ENCODE measurements around the gene IL20RB.
"Not testable (repeated sequence)": the region's sequence is repeated elsewhere in the genome, so short reads cannot be mapped to it uniquely, and the experiment has no call there.

Gene IL20RB

DNA sequence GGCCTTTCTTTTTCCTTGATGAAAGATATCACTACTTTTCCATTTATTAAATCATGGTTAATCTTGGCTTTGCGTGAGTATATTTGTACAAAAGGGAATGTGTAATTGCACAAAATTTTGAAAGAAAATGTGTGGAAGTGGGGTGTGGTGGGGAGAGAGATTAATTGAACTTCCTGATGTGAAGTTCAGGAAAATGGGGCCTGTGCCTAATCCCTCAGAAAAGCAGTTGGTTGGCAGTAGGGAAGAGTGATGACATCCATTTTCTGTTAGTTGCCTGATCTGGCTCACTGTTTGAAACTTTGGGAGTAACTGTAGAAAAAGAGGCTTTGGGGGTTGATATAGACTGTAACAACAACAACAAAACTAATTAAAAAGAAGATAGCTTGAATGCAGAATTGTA is 10.8 kb upstream of the IL20RB start:
- ATAC-seq = no peak
- no peak for DNase-seq

DNA sequence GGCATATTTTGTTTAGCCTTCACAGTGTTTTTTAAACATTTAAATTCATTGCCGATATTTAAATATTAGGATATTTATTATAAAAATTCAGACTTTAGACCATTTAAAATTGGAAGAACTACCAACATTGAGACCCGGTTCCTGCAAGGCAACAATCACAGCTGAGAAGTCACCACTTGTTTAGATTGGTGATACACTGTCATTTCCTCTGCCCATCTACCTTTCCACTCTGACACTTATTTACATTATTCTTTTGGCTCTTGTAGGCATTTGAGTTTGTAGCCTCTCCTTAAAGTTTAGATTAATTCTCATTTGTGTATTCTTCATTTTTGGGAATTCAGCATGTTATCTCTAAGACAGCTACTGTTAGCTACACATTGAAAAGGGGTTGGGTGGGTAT is 10.3 kb upstream of the IL20RB start:
- ATAC-seq (no peak), DNase-seq (no peak)

DNA sequence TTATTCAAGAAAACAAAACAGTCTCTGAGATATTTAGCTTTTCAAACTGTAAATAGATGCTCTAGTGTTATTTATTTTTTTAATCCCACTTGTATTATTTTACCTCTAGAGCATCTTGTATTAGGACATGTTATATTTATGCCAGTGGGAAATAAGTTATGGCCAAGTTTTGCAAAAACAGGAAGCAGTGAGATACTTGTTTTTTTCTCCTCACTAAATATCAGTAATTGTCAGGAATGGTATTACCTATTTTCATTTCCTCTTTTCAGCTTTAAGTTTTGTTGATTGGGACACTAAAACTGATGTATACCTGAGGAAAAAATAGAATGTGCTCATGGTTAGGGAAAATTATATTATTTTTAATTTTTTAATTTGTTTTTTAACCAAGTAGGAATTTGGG is 8.6 kb upstream of the IL20RB start:
- no peak for ATAC-seq
- DNase-seq = no peak

DNA sequence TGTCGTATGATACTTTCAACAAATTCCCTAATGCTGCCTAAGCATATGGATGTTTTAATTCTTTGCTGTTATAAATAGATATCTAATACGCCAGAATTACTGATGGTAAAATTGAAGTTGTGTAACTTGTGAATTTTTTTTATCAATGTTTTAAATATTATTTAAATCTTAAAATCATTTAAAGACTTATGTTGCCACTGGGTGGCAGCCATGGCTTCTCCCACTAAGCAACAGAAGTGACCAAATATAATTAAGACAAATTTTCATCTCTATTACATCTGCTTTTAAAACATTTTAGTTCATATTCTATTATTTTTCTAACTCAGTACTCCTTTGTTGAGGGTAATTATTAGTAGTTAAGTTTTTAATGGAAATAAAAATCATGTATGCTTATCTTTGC is 8.1 kb upstream of the IL20RB start:
- ATAC-seq (no peak), DNase-seq (no peak)

DNA sequence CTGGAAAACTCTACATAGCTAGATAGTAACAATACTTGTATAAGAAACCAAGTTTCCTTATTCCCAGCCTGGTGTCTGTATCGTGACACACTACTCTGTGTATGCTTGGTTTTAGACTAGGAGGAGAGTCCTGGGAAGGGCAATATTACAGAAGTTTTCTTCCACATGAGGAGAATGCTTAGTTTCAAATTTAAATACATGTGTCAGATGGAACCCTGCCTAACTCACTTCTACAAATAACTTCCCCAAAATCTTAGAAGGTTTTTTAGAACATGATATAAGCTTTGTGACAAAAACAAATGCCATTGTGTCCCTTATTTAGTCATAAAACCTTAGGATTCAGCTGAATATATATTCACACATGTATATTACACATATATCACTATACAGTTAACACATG is 7.2 kb upstream of the IL20RB start:
- ATAC-seq = no peak
- DNase-seq = no peak

DNA sequence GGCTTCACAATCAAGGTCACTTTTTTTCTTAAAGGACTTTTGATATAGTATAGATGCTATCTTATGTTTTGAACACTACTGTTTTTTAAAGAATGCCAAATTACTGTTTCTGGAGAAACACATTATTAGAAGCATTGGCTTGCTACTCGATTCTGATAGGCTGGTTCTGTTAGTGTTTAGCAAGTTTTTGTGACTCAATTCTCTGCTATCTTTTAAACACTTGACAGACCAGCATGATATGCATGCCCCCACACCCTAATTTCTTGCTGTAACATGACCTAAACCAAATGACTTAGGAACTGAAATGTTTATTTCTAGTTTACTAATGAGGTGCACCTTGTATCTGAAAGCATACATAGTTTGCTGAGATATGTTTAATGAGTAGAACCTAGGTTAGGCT is 5.5 kb upstream of the IL20RB start:
- no peak for ATAC-seq

DNA sequence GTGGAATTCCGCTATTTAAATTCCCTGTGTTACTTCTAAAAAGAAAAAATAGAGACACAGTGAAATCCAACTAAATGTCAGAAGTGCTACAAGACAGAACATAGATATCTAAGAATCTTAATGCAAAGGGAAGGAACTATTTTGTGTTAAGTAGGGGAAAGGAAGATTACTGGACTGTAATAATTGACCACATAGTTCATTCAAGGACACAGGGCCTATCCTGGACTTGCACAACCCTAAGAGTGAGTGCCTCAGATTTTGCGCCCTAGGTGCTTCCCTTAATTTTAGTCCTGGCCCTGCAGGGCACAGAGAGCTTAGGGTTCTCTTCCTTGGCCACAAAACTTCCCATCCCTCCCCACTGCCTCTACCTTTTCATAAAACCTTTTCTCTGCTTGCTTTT is 3.5 kb upstream of the IL20RB start:
- ATAC-seq = no peak
- no peak for DNase-seq

More for the DNA sequence above, 5.5 kb upstream of the IL20RB start:
- DNase-seq = no peak

DNA sequence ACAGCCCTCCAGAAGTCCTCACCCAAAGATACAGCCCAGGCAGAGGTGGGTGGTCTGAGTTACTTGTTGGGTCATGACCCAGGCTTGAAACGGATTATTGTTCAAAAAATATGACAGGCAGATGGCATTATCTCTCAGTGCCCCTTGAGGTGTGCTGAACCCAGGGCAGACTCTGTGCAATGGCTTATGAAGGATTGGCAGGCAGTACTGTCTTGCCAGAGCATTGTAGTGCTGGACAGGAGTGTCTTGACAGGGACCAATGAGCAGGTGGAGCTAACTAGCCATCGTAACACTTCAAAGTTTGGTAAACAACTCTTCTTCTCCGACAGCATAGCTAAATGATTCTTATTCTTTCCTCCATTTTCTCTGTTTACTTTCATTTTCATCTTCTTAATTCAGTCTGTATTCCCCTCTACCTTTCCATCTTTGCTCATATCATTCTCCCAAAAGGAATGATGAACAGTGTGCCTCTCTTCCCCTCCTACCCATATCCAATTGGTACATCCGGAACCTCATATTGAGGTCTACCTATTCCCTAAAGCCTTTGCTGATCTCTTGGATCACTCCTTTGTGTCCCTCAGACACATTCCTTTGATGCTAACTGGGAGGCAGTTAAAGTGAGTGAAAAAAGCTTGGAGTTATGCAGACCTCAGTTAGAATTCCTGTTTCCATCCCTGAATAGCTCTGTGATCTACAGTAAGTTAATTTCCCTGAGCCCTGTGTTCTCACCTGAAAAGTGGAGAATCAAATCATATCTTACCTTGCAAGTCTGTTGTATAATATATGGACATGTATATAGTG is 2.6 kb upstream of the IL20RB start:
- DNase-seq (no peak), ATAC-seq (no peak)

DNA sequence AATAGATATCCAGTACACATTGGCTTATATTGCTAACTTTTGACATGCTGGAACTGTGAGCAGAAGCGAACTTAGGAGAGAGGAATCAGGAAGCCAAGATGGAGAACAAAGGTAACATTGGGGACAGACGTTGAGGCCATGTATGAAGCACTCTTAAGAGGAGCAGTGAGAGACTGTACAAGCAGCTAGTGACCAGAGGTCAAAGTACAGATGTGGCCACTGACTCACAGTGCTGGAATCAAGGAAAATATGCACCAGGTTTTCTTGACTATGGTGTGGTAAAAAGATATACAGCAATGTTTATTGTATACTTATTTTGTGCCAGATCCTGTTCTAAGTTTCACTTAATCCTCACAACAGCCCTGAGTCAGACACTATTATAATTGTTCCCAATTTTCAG is 2.0 kb upstream of the IL20RB start:
- no peak for ATAC-seq
- no peak for DNase-seq

DNA sequence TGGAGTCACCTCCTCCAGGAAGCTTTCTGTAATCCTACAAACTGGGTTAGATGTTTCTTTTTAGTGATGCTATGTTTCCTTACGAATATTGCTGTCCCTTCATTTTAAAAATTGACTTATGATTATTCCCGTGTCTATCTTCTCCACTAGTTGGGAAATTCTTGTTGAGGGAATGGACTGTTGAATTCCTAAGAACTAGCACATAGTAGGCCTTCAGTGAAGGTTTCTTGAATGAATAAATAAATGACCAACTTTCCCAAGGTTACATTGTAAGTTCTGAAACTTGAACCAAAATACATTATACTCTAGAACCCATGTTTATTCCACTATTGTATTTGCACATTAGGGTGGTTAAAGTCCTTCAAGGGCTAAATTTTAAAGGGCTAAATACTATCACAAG is 812 bp upstream of the IL20RB start:
- no peak for ATAC-seq
- DNase-seq = no peak

DNA sequence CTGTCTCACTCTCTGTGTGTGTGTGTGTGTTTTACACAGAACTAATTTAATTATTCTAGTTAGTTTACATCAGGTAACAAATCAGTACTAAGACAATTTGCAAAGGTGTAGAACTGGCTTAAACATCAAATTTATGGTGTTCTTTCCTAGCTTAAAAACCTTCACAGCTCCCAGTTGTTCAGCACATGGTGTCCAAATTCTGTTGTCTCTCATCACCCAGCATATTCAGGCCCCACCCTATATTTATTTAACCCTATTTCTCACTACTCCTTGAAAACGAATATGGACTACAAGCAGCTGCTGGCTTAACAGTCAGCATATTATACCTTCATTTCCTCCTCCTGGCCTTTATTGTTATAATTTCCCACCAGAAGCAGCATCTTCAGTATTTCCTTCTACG is 1.2 kb downstream of the IL20RB start:
- ATAC-seq = no peak

DNA sequence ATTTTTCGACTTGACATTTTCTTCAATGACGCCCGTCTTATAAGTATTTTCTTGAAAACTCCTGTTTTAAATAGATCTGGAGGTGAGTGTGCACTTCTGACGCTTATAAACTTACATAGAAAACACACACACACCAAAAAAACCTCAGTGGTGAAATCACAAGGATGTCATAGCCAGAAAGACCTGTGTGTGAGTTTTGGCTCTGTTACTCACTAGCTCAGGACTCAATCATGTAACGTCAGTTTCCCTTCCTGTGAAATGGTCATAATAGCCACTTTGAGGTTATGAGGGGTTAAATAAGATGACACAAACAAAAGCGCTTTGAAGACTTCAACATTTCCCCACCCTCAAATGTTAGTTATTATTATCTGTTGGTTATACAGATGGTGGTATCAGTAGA is 1.8 kb downstream of the IL20RB start:
- ATAC-seq = no peak
- no peak for DNase-seq

More for the DNA sequence above, 1.2 kb downstream of the IL20RB start:
- DNase-seq = no peak

DNA sequence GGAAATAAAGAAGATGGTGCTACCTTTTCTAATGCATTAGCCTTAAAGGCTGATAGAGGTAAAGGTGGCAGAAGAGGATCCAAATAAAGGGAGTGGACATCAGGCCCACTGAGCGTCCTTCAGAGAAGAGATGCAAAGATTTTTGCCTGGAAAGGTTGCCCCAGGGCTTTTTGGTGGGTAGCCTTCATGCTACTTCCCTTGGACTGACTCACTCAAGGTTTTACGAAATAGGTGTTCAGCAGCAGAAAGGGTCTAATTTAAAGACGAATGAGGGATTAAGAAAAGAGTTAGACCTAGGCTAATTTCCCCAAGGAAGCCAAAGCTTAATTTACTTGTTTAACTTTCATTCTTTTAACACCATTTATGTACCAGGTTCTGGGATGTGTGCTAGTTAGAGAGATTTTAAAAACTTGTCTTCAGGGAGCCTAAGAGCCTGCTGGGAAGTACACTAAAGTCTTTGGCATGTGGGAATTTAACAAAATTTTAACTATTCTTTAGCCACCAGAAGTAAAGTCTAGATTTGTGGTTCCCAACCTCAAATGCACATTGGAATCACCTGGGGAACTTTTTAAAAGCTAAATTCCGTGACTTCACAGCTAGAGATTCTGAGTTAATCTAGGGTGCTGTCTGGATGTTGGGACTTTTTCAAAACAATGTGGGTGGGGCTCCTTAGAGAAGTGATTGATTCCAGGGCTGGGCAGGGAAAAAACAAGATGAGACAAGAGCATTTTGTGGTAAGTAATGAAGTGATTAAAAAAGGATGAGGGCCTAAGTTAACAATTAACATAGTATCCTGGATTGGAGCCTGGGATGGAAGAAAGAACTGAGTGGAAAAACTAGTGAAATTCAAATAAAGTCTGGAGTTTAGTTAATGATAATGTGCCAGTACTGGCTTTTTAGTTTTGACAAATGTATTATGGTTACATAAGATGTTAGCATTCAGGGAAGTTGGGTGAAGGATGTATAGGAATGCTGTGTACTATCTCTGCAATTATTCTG is 3.4 kb downstream of the IL20RB start:
- ATAC-seq (no peak), DNase-seq (no peak)

DNA sequence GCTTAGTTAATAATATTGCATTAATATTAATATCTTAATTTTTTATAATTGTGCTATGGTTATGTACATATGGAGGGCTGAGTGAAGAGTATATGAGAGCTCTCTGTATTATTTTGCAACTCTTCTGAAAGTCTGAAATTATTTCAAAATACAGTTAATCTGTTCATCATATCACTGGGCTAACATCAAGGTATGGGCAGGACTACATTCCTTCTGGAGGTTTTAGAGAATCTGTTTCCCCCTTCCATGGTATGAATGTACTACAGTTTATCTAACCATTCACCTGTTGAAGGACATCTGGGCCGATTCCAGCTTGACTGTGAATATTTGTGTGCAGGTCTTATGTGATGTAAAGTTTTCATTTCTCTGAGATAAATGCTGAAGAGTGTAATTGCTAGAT is 5.1 kb downstream of the IL20RB start:
- ATAC-seq (no peak), DNase-seq (no peak)

DNA sequence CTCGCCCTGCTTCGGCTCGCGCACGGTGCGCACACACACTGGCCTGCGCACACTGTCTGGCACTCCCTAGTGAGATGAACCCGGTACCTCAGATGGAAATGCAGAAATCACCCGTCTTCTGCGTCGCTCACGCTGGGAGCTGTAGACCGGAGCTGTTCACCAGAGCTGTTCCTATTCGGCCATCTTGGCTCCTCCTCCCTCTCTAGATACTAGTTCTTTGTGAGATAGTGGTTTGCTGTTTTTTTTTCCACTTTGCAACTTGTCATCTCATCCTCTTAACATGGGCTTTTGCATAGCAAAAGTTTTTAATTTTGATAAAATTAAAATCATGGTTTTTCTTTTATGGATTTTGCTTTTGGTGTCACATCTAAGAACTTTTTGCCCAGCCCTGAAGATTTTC is 11.8 kb downstream of the IL20RB start:
- DNase-seq, ATAC-seq: not testable (repeated sequence)

DNA sequence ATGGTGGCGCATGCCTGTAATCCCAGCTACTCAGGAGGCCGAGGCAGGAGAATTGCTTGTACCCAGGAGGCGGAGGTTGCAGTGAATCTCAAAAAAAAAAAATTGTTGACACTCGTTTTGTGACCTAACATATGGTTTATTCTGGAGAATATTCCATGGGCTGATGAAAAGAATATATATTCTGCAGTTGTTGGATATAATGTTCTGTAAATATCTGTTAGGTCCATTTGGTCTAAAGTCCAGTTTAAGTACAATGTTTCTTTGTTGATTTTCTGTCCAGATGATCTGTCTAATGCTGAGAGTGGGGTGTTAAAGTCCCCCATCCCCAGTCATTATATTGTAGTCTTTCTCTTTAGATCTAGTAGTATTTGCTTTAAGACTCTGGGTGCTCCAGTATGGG is 15.6 kb downstream of the IL20RB start:
- no peak for ATAC-seq
- DNase-seq = no peak

DNA sequence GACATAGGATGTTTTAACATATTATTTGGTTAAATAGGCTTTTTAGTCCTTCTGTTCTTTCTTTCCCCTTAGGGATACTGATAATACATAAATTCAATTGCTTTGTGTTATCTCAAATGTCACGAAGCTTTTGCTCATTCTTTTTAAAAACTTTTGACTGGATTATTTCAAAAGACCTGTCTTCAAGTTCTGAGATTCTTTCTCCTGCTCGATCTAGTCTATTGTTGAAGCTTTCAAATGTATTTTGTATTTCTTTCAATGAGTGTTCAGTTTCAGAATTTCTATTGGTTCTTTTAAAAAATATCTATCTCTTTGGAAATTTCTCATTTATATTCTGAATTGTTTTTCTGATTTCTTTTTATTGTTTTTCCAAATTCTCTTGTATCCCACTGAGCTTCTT is 16.9 kb downstream of the IL20RB start:
- ATAC-seq (no peak), DNase-seq (no peak)

DNA sequence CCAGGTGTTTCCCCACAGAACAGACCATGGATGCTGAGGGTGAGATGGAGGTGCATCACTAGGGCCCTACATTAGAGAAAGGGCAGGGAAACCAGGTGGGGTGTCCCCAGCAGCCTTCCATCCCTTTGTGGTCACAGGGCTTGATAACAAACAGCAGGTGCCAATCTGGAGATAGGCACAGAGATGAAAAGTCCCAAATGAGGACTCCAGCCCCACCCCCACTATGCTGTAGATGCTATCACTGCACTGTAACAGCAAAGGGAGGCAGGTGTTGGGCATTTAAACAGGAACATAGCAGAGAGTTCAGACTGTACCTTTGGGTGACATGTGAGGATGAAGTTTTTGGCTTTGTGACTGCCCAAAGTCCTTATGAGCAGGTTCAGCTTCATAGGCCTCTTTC is 21.4 kb downstream of the IL20RB start:
- DNase-seq = no peak
- no peak for ATAC-seq

DNA sequence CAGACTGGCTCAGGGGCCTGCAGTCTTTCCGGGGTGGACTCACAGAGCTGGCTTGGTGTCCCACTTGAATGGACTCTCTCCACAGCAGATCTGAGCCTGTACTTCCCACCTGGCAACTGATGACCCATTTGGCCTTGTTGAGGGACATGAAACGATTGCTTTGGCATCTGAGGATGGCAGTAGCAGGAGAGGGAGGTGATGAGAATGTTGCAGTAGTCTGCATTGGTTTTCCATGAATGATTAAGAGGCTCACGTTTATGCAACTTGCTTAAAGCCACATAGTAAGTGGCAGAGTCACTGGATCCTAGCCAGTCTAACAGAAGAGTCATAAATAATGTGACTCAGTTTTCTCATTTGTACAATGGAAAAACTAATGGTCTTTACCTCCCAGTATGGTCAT is 21.9 kb downstream of the IL20RB start:
- DNase-seq (no peak), ATAC-seq (no peak)

DNA sequence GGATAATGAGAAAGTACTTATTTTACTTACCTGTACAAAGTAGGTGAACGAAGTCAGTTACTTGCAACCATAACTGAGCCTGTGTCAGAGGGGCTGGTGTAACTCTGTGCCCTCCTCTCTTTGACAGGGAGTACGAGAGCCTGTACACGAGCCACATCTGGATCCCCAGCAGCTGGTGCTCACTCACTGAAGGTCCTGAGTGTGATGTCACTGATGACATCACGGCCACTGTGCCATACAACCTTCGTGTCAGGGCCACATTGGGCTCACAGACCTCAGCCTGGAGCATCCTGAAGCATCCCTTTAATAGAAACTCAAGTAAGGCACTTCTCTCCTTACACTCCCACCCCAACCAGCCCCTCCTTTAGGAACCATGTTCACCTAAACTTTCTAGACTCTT is 24.2 kb downstream of the IL20RB start:
- no peak for DNase-seq
- no peak for ATAC-seq

DNA sequence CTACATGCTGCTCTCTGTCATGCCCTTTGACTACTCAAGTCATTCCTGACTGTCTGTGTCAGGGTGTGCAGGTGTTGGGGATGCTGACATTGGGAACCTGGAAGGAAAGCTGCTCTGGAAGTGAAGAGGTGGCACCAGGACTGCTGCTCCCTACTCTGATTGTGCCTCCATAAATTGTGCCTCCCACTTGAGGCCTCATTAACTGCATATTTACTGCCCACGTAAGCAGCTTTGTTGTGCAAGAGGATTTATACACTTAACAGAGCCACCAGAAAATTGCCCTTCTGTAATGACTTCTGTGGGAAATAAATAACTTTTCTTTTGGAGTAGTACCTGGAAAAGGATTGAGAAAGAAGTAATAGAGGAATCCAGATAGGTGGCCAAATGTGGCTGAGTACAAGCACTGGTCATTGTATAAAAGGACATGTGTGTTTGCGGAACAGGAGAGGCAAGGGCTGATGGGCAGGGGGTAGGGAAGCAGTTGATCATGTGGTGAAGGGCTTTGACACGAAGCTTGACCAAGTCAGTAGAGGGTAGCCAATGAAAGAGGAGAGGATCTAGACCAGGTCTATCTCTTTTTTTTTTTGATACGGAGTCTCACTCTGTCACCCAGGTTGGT is 24.8 kb downstream of the IL20RB start:
- ATAC-seq (no peak), DNase-seq (no peak)

DNA sequence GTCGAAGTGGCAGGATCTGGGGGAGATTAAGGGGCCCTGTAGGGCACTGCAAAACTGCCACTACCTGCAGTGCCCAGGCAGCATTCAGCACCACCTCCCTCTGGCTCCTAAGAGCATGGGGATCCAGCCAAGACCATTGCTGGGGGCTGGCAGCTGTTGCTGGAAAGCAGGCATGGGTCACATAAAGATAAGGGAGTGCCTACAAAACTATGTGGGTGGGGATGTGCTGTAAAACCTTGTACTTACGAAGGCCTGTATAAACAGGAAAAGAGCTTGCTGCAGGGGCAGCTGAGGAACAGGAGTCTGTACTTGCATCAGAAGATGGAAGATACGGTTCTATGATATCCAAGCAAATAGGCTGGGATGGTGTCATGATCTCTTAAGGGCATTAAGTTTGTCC is 27.1 kb downstream of the IL20RB start:
- ATAC-seq = no peak
- DNase-seq = no peak
